HEK293 (cell line): ENCODE data around the gene LLCFC1.
"Not testable (repeated sequence)": the region's sequence is repeated elsewhere in the genome, so short reads cannot be mapped to it uniquely, and the experiment has no call there.

Source experiments
- CTCF ChIA-PET: fragments of 350-600 bp; formaldehyde crosslinking; extraction: SDS; loops from one replicate; lab custom pipeline; 2021; ENCODE audit warnings: antibody characterized with exemption; lab: Yijun Ruan, JAX
- POLR2A ChIA-PET: fragments of 300-600 bp; formaldehyde crosslinking; extraction: SDS; loops from one replicate; lab custom pipeline; 2020; ENCODE audit warnings: antibody characterized with exemption, inconsistent platforms; lab: Yijun Ruan, JAX
- H3K27ac ChIP-seq: fragments of 200-500 bp; sonication (Bioruptor generic); 2 replicates; pipeline ENCODE4 v1.5.1; 2014; ENCODE audit warnings: low read depth, low read length, control low read depth, inconsistent platforms; ENCODE audit errors: extremely low read depth
- H3K36me3 ChIP-seq, 2 experiments: fragments of 200-500 bp in 1 of 2; sonication (Bioruptor generic) in 1 of 2; 1 replicate in 1 of 2; 2 replicates in 1 of 2; pipeline ENCODE4 v1.5.1; 2014 to 2017; ENCODE audit warnings: inconsistent platforms in 2 of 2, low read length in 2 of 2; ENCODE audit not compliant: control insufficient read depth in 2 of 2, insufficient read depth in 1 of 2
- H3K4me1 ChIP-seq: fragments of 200-500 bp; sonication (Bioruptor generic); 2 replicates; pipeline ENCODE4 v1.5.1; 2014; ENCODE audit warnings: mild to moderate bottlenecking, low read length, inconsistent platforms; ENCODE audit not compliant: control insufficient read depth, insufficient read depth
- H3K4me3 ChIP-seq: 2 replicates; pipeline ENCODE4 v1.5.1; 2011; ENCODE audit warnings: low read depth, mild to moderate bottlenecking, control low read depth, low read length, moderate library complexity
- H3K9me3 ChIP-seq: fragments of 200-500 bp; sonication (Bioruptor generic); 2 replicates; pipeline ENCODE4 v1.5.1; 2014; ENCODE audit warnings: low read depth, low read length, inconsistent platforms; ENCODE audit not compliant: control insufficient read depth, insufficient read depth
- CTCF ChIP-seq: fragments of 450-650 bp; formaldehyde crosslinking; IDR thresholded peaks from 2 replicates; pipeline ENCODE4 v1.5.1; 2016; ENCODE audit warnings: missing biosample characterization, missing genetic modification characterization
- PRDM4 ChIP-seq: fragments of 450-650 bp; formaldehyde crosslinking; IDR thresholded peaks from 2 replicates; pipeline ENCODE4 v1.5.1; 2017; ENCODE audit warnings: missing biosample characterization, missing genetic modification characterization
- SP7 ChIP-seq: fragments of 450-650 bp; formaldehyde crosslinking; IDR thresholded peaks from 2 replicates; pipeline ENCODE4 v1.5.1; 2016; ENCODE audit warnings: missing biosample characterization, missing genetic modification characterization
- WT1 ChIP-seq: fragments of 450-650 bp; formaldehyde crosslinking; IDR thresholded peaks from 2 replicates; pipeline ENCODE4 v1.5.1; 2016; ENCODE audit warnings: missing biosample characterization, missing genetic modification characterization
- ZFP37 ChIP-seq: fragments of 450-650 bp; formaldehyde crosslinking; IDR thresholded peaks from 2 replicates; pipeline ENCODE4 v1.5.1; 2016; ENCODE audit warnings: missing biosample characterization, missing genetic modification characterization
- ZNF146 ChIP-seq: fragments of 450-650 bp; formaldehyde crosslinking; IDR thresholded peaks from 2 replicates; pipeline ENCODE4 v1.5.1; 2016; ENCODE audit warnings: missing biosample characterization, missing genetic modification characterization
- ZNF16 ChIP-seq: fragments of 450-650 bp; formaldehyde crosslinking; IDR thresholded peaks from 2 replicates; pipeline ENCODE4 v1.5.1; 2016; ENCODE audit warnings: low read depth, missing biosample characterization, missing genetic modification characterization
- ZNF239 ChIP-seq: fragments of 450-650 bp; formaldehyde crosslinking; IDR thresholded peaks from 2 replicates; pipeline ENCODE4 v1.5.1; 2016; ENCODE audit warnings: missing biosample characterization, missing genetic modification characterization
- ZNF280D ChIP-seq: fragments of 450-650 bp; formaldehyde crosslinking; IDR thresholded peaks from 2 replicates; pipeline ENCODE4 v1.5.1; 2016; ENCODE audit warnings: missing biosample characterization, missing genetic modification characterization
- ZNF514 ChIP-seq: fragments of 450-650 bp; formaldehyde crosslinking; IDR thresholded peaks from 2 replicates; pipeline ENCODE4 v1.5.1; 2016; ENCODE audit warnings: missing biosample characterization, missing genetic modification characterization
- ZNF596 ChIP-seq: fragments of 450-650 bp; IDR thresholded peaks from 2 replicates; pipeline ENCODE4 v1.5.0; 2018; ENCODE audit warnings: missing biosample characterization, mild to moderate bottlenecking, missing genetic modification characterization, moderate library complexity
- ZNF639 ChIP-seq: fragments of 450-650 bp; formaldehyde crosslinking; IDR thresholded peaks from 2 replicates; pipeline ENCODE4 v1.5.1; 2016; ENCODE audit warnings: missing biosample characterization, missing genetic modification characterization
- ZNF76 ChIP-seq: fragments of 450-650 bp; formaldehyde crosslinking; IDR thresholded peaks from 2 replicates; pipeline ENCODE4; 2016; ENCODE audit warnings: low read depth, missing biosample characterization, missing genetic modification characterization, borderline replicate concordance
- ZNF792 ChIP-seq: fragments of 450-650 bp; formaldehyde crosslinking; IDR thresholded peaks from 2 replicates; pipeline ENCODE4 v1.5.1; 2016; ENCODE audit warnings: missing biosample characterization, missing genetic modification characterization
- ZSCAN30 ChIP-seq: fragments of 450-650 bp; IDR thresholded peaks from 2 replicates; pipeline ENCODE4 v1.5.1; 2018; ENCODE audit warnings: missing biosample characterization, mild to moderate bottlenecking, missing genetic modification characterization, moderate library complexity
- ZXDB ChIP-seq: fragments of 450-650 bp; formaldehyde crosslinking; IDR thresholded peaks from 2 replicates; pipeline ENCODE4 v1.5.1; 2016; ENCODE audit warnings: missing biosample characterization, missing genetic modification characterization

The LLCFC1 gene

GRCh38 chr7:142974626-142975025 lies 35.3 kb downstream of the LLCFC1 start:
- ChIA-PET CTCF (interaction anchor here (0.7 to 1.3 kb wide), 2 partner anchors 43 to 56 kb away, joined by 3 to 4 read pairs; no protein-coding TSS in a partner anchor), POLR2A (no interaction called here)

GRCh38 chr7:142978402-142978801 lies 39.1 kb downstream of the LLCFC1 start:
- POLR2A ChIA-PET = not testable (repeated sequence)

More at GRCh38 chr7:142974626-142975025, 35.3 kb downstream of the LLCFC1 start:
- no peak for TF ChIP-seq ZNF239 (tag by site-specific recombination)
- no peak for TF ChIP-seq ZNF16 (tag by site-specific recombination)
- no peak for TF ChIP-seq ZNF639 (tag by site-specific recombination)
- no peak for TF ChIP-seq SP7 (tag by site-specific recombination)
- no peak for TF ChIP-seq ZFP37 (tag by site-specific recombination)
- TF ChIP-seq WT1 (tag by site-specific recombination) = no peak
- no peak for TF ChIP-seq ZNF76 (tag by site-specific recombination)
- no peak for TF ChIP-seq ZNF792 (tag by site-specific recombination)
- no peak for TF ChIP-seq ZNF514 (tag by site-specific recombination)
- no peak for TF ChIP-seq ZSCAN30 (tag by site-specific recombination)
- Histone ChIP-seq H3K4me1 (no peaks in the 10 kb centered on the region), H3K9me3 (no peaks in the 10 kb centered on the region), H3K27ac (no peak overlapping the region), H3K4me3 (no peak overlapping the region), H3K36me3 (no peaks in the 10 kb centered on the region)

GRCh38 chr7:142983825-142984224 lies 44.5 kb downstream of the LLCFC1 start:
- no peaks in the 10 kb centered on the region for H3K36me3 ChIP-seq
- POLR2A ChIA-PET = no interaction called here

More at GRCh38 chr7:142978402-142978801, 39.1 kb downstream of the LLCFC1 start:
- CTCF ChIA-PET, H3K4me3 ChIP-seq, H3K36me3 ChIP-seq, H3K9me3 ChIP-seq, H3K27ac ChIP-seq, H3K4me1 ChIP-seq: not testable (repeated sequence)
- peak; percentile 74; the same call in 1 of the 2 replicates for TF ChIP-seq ZNF280D (tag by site-specific recombination)
- peak; percentile 54 for TF ChIP-seq ZNF146 (tag by site-specific recombination)

More at GRCh38 chr7:142983825-142984224, 44.5 kb downstream of the LLCFC1 start:
- H3K27ac ChIP-seq = no peak overlapping the region
- TF ChIP-seq PRDM4 (tag by site-specific recombination) (no peak), ZXDB (tag by site-specific recombination) (no peak), ZNF596 (no peak), CTCF (no peak)
- no peaks in the 10 kb centered on the region for H3K4me1 ChIP-seq
- no peak overlapping the region for H3K4me3 ChIP-seq
- CTCF ChIA-PET = interaction anchor here (2.4 kb wide), 1 partner anchor 231 kb away, joined by 8 read pairs; no protein-coding TSS in a partner anchor
- H3K9me3 ChIP-seq = no peaks in the 10 kb centered on the region
